Measurements from ENCODE around the gene TPD52L1.

The TPD52L1 gene

DNA sequence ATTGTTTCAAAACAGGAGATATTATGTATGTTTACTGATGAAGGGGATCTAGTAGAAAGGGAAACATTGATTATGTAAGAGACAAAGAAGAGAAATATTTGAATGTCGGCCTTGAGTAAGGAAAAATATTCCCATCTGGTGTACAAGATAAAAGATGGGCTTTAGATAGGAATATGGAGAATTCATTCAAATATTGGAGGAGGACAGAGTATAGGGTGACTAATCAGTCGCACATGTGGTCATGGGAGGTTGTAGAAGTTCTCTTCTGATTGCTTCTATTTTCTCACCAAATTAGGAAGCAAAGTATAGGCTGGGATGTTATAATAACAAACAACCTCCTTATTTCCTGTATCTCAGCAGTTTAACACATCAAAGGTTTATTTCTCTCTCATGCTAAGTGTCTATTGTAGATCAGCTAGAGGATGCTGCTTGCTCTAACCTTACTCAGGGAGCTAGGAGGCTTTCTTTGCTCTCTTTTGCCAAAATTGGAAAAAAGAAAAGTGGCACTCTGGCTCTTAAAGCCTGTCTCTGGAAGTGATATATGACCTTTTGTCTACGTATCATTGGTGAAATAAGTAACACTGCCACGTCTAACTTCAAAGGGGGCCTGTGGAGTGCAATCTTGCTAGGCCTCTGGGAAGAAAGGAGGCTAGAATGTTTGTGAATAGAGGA, 149.4 kb downstream of the TPD52L1 start:
- peaks cover 11% of the 10 kb centered on the region for H3K4me1 ChIP-seq (ENCODE audit: insufficient read depth, poor library complexity, severe bottlenecking)
- peaks cover 27% of the 10 kb centered on the region for H3K36me3 ChIP-seq (ENCODE audit: low read depth)
- no peak for ATAC-seq (ENCODE audit: low read depth)
- no peak overlapping the region for H3K27ac ChIP-seq (ENCODE audit: poor library complexity, severe bottlenecking)
- H3K9me3 ChIP-seq (ENCODE audit: severe bottlenecking) = no peaks in the 10 kb centered on the region
- no peaks in the 10 kb centered on the region for H3K27me3 ChIP-seq (ENCODE audit: insufficient read depth, poor library complexity, severe bottlenecking)
- no peak for DNase-seq (ENCODE audit: low spot score)
- TF ChIP-seq, protein P1, sequence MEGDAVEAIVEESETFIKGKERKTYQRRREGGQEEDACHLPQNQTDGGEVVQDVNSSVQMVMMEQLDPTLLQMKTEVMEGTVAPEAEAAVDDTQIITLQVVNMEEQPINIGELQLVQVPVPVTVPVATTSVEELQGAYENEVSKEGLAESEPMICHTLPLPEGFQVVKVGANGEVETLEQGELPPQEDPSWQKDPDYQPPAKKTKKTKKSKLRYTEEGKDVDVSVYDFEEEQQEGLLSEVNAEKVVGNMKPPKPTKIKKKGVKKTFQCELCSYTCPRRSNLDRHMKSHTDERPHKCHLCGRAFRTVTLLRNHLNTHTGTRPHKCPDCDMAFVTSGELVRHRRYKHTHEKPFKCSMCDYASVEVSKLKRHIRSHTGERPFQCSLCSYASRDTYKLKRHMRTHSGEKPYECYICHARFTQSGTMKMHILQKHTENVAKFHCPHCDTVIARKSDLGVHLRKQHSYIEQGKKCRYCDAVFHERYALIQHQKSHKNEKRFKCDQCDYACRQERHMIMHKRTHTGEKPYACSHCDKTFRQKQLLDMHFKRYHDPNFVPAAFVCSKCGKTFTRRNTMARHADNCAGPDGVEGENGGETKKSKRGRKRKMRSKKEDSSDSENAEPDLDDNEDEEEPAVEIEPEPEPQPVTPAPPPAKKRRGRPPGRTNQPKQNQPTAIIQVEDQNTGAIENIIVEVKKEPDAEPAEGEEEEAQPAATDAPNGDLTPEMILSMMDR (IDR thresholded peaks at IDR 0.05; ENCODE audit: poor library complexity, severe bottlenecking) = no peak
- no peak overlapping the region for H3K4me3 ChIP-seq (ENCODE audit: severe bottlenecking)

DNA sequence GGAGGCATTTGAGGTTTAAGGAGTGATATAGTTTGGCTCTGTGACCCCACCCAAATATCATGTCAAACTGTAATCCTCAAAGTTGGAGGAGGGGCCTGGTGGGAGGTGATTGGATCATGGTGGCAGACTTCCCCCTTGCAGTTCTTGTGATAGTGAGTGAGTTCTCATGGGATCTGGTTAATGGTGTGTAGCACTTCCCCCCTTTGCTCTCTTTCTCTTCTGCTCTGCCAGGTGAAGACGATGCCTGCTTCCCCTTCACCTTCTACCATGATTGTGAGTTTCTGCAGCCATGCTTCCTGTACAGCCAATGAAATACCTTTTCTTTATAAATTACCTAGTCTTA, 149.9 kb downstream of the TPD52L1 start:
- H3K4me3 ChIP-seq (ENCODE audit: severe bottlenecking) = no peak overlapping the region
- H3K36me3 ChIP-seq (ENCODE audit: low read depth) = peaks cover 22% of the 10 kb centered on the region
- H3K4me1 ChIP-seq (ENCODE audit: insufficient read depth, poor library complexity, severe bottlenecking) = peaks cover 11% of the 10 kb centered on the region
- H3K27ac ChIP-seq (ENCODE audit: poor library complexity, severe bottlenecking) = no peak overlapping the region
- H3K27me3 ChIP-seq (ENCODE audit: insufficient read depth, poor library complexity, severe bottlenecking) = no peaks in the 10 kb centered on the region
- DNase-seq (ENCODE audit: low spot score) = no peak
- H3K9me3 ChIP-seq (ENCODE audit: severe bottlenecking) = no peaks in the 10 kb centered on the region
- ATAC-seq (ENCODE audit: low read depth) = no peak
- TF ChIP-seq, protein P1 (IDR thresholded peaks at IDR 0.05; ENCODE audit: poor library complexity, severe bottlenecking) = no peak

DNA sequence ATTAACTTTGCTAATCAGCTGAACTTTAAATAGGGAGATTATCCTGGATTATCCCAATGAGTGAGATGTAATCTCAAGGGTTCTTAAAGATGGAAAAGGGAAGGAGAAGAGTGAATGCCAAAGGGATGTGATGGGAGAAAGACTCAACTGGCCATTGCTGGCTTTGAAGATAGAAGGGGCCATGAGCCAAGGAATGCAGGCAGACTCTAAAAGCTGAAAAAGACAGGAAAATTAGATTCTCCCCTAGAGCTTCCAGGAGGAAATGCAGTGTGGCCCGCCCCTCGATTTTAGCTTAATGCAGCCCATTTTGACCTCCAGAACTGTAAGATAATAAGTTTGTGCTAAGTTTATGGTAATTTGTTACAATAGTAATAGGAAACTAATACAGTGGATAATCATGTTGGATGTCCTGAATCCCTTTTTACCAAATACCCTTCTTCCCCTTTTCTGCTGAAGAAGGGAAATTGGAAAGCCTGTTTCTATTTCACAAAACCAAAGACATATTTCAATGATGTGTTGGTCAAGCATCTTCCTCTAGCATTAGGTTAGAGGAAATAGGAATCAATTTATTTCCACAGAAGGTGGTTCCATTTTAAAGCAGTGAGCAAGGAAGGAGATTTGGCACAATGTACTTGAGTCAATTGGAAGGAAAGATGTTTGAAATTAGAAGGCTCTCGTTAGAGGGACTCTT, 151.5 kb downstream of the TPD52L1 start:
- H3K9me3 ChIP-seq (ENCODE audit: severe bottlenecking) = no peaks in the 10 kb centered on the region
- ATAC-seq (ENCODE audit: low read depth) (no peak), DNase-seq (ENCODE audit: low spot score) (no peak)
- TF ChIP-seq, protein P1 (IDR thresholded peaks at IDR 0.05; ENCODE audit: poor library complexity, severe bottlenecking) = no peak
- H3K4me1 ChIP-seq (ENCODE audit: insufficient read depth, poor library complexity, severe bottlenecking) = peaks cover 7% of the 10 kb centered on the region
- no peak overlapping the region for H3K4me3 ChIP-seq (ENCODE audit: severe bottlenecking)
- peaks cover 6% of the 10 kb centered on the region for H3K36me3 ChIP-seq (ENCODE audit: low read depth)
- H3K27ac ChIP-seq (ENCODE audit: poor library complexity, severe bottlenecking) = no peak overlapping the region
- no peaks in the 10 kb centered on the region for H3K27me3 ChIP-seq (ENCODE audit: insufficient read depth, poor library complexity, severe bottlenecking)

DNA sequence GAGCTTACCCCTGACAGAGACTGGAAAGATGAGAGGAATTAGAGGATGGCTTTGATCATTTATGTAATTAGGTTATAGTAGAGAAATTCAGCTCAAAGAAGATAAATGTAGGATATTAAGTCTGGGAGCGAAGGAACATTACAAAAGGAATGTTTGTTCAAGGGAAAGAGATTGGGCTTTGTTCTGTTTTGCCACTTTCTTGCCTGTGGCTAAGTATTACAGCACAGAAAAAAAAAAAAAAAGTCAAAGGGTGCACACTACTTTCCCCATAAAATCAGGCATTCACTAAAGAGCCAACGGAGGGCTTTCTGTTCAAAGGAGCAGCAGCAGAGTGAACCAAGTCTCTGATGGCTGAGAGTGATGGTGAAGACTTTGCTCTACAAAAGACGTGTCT, 153.2 kb downstream of the TPD52L1 start:
- Histone ChIP-seq H3K27me3 (ENCODE audit: insufficient read depth, poor library complexity, severe bottlenecking) (no peaks in the 10 kb centered on the region), H3K9me3 (ENCODE audit: severe bottlenecking) (no peaks in the 10 kb centered on the region), H3K27ac (ENCODE audit: poor library complexity, severe bottlenecking) (no peak overlapping the region), H3K36me3 (ENCODE audit: low read depth) (no peaks in the 10 kb centered on the region), H3K4me3 (ENCODE audit: severe bottlenecking) (no peak overlapping the region), H3K4me1 (ENCODE audit: insufficient read depth, poor library complexity, severe bottlenecking) (no peaks in the 10 kb centered on the region)
- no peak for DNase-seq (ENCODE audit: low spot score)
- ATAC-seq (ENCODE audit: low read depth) = no peak
- TF ChIP-seq, protein P1 (IDR thresholded peaks at IDR 0.05; ENCODE audit: poor library complexity, severe bottlenecking) = no peak
